ENCODE measurements around the gene FAM209A.
"Not testable (repeated sequence)": the region's sequence is repeated elsewhere in the genome, so short reads cannot be mapped to it uniquely, and the experiment has no call there.

FAM209A gene

GRCh38 chr20:56542489-56543030, 18.0 kb downstream of the FAM209A start:
- DNase-seq: no peak

DNA sequence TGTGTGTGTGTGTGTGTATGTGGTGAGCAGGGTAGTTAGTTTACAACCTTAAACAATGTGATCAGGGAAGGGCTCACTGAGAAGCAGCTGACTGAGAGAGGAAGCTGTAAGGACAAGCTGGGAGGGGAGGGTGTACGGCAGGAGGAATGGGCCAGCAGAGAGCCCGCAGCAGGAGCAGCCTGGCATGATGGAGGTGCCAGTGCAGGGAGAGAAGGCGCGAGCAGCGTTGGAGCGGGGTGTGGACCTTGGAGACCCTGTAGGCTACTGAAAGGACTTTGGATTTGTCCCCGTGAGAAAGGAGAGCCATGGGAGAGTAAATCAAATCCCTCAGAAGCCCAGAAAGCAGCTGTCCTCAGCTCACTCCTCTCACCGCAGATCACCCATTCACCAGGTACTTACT, 27.0 kb downstream of the FAM209A start:
- no peak for DNase-seq

- no peak for DNase-seq
Observed at GRCh38 chr20:56552911-56553629, 28.5 kb downstream of the FAM209A start.

DNA sequence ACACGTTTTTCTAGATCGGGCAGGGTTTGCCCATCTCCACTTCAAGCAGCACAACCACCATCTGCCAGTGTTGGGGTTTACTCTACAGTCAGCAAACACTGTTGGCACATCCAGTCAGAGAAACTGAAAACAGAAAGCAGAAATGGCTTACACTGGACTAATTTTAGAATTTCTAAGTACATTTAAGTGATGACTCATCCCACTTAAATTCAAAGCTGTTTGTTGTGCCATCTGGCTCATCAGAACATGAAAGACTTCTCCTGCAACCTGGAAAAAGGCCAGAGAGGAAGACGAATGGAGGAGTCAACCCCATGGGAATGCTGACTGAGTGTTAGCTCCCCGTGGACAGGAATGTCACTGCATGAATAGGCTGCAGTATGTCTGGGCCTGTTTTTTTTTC, 30.3 kb downstream of the FAM209A start:
- DNase-seq: no peak

DNA sequence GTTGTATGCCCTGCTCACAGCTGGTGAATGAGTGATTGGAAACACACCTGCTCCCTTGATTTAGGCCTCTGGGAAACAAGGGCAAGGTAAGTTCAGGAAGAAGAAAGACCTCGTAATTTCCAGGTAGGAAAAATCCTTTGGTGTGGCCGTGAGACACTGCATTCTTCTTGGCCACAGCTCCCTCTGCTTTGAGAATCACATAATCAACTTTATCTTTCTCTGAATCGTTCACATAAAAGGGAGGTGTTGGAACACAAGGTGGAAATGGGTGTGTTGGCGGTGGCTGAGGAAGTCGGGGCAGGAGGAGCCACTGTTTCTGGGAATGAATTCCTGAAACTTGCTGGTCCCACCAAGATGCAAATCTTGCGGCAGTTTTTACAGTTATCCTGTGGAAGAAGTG, 34.4 kb downstream of the FAM209A start:
- no peak for DNase-seq

DNA sequence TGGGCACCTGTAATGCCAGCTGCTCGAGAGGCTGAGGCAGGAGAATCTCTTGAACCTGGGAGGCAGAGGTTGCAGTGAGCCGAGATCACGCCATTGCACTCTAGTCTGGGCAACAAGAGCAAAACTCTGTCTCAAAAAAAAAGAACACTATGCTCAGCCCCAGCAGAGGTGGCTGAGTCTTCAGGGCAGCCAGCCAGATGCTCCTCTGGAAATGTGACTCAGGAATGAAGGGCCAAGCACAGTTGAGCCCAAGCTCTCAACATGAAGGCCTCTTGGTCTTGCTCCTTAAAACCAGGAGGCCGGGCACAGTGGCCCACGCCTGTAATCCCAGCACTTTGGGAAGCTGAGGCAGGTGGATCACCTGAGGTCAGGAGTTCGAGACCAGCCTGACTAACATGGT, 40.0 kb downstream of the FAM209A start:
- DNase-seq: not testable (repeated sequence)

GRCh38 chr20:56565511-56565910, 41.0 kb downstream of the FAM209A start:
- no peak for DNase-seq

DNA sequence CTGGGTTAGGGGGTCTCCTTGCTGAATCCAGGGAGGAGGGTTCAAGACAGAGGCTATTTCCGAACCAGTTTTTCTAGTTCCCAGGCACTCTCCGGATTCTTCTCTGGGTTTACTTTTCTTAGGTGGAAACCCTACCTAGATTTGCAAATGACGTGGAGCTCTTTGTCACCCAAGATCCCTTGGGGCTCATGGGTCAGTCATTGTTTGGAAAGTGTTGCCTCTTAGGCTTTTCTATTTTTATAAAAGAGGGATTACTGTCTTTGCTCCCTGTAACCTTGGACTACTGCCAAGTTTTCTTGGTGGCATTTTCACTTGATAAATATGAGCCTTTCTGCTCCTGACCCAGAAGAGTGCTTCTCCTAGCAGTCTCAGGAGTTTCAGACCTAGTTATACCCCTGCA, 42.1 kb downstream of the FAM209A start:
- no peak for DNase-seq

DNA sequence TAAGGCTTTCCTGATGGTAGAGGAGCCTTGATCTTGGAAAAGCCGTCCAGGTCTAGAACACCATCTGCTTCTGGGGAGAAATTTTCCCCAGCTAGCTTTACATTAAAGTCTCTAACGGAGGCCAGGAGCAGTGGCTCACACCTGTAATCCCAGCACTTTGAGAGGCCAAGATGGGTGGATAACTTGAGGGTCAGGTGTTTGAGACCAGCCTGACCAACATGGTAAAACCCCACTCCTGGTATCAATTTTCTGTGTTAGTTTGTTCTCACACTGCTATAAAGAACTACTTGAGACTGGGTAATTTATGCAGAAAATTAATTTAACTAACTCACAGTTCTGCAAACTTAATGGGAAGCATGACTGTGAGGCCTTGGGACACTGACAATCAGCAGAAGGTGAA, 46.3 kb downstream of the FAM209A start:
- DNase-seq: no peak

- no peak for DNase-seq
Observed at GRCh38 chr20:56572172-56572571, 47.6 kb downstream of the FAM209A start.

GRCh38 chr20:56573986-56574385, 49.4 kb downstream of the FAM209A start:
- DNase-seq: no peak

DNA sequence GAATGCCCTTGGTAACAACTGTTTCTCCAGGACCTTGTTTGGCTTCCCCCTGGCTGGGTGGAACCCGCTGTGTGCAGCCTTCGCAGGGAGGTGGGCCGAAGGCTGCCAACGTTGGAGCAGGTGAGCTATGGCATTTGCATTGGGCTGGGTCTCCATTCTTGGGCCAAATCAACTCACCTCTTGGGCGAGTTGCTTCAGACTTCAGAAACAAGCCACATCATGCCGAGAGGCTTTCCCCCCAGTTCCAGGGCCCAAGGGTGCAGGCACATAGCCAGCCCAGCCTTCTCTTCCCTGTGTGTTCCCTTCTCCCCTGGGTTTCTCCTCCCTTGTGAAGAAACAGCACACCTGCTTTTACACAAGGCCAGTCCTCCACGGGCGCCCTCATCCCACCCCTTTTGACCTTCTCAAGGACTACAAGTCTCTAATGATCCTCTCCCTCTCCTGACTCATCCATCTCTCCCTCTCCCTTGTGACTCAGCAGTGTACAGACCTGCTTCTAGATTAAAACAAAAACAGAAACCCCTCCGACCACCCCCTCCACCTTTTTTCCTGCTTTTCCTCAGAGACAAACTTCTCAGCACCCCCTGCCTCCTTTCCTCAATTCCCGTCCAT, 50.1 kb downstream of the FAM209A start:
- DNase-seq: no peak

GRCh38 chr20:56575157-56575556, 50.6 kb downstream of the FAM209A start:
- no peak for DNase-seq
